WTC11 (cell line): Measurements from ENCODE around the gene ADAMTS12.

Experiments
- CBFB ChIP-seq: sonication (generic); formaldehyde crosslinking; IDR thresholded peaks from 2 replicates; pipeline ENCODE4 v1.8.1; 2022; ENCODE audit warnings: mild to moderate bottlenecking, low read depth, missing genetic modification reagents
- CTCF ChIP-seq: fragments of 200-600 bp; IDR thresholded peaks from 2 replicates; pipeline ENCODE4 v1.8.0; 2022; ENCODE audit warnings: antibody characterized with exemption
- HMGXB4 ChIP-seq: sonication (generic); formaldehyde crosslinking; IDR thresholded peaks from 2 replicates; pipeline ENCODE4 v1.8.1; 2023; ENCODE audit warnings: mild to moderate bottlenecking, moderate library complexity, missing genetic modification reagents
- JUN ChIP-seq: sonication (generic); formaldehyde crosslinking; IDR thresholded peaks from 2 replicates; pipeline ENCODE4 v1.8.0; 2023; ENCODE audit warnings: mild to moderate bottlenecking, missing genetic modification reagents
- MAX ChIP-seq: sonication (generic); formaldehyde crosslinking; IDR thresholded peaks from 2 replicates; pipeline ENCODE4 v1.8.0; 2022; ENCODE audit warnings: mild to moderate bottlenecking, missing genetic modification reagents
- NFYB ChIP-seq: sonication (generic); formaldehyde crosslinking; conservative IDR thresholded peaks from 2 replicates; pipeline ENCODE4 v1.8.0; 2022; ENCODE audit warnings: low read depth, missing genetic modification reagents
- STAT6 ChIP-seq: sonication (generic); formaldehyde crosslinking; conservative IDR thresholded peaks from 2 replicates; pipeline ENCODE4 v1.8.1; 2023; ENCODE audit warnings: mild to moderate bottlenecking, low read depth, missing genetic modification reagents, moderate library complexity
- USF1 ChIP-seq: sonication (generic); formaldehyde crosslinking; IDR thresholded peaks from 2 replicates; pipeline ENCODE4 v1.8.0; 2022; ENCODE audit warnings: mild to moderate bottlenecking, missing genetic modification reagents
- ZNF138 ChIP-seq: sonication (generic); formaldehyde crosslinking; conservative IDR thresholded peaks from 2 replicates; pipeline ENCODE4 v1.8.1; 2022; ENCODE audit warnings: mild to moderate bottlenecking, moderate library complexity, missing genetic modification reagents
- ZNF512 ChIP-seq: sonication (generic); formaldehyde crosslinking; IDR thresholded peaks from 2 replicates; pipeline ENCODE4 v1.8.1; 2022; ENCODE audit warnings: missing genetic modification reagents, borderline replicate concordance

- TF ChIP-seq CTCF: no peak
- no peak for TF ChIP-seq NFYB (CRISPR knock-in tag)
- TF ChIP-seq ZNF138 (CRISPR knock-in tag): no peak
- TF ChIP-seq USF1: no peak
- no peak for TF ChIP-seq CBFB (CRISPR knock-in tag)
- TF ChIP-seq ZNF512 (CRISPR knock-in tag): no peak
- no peak for TF ChIP-seq STAT6 (CRISPR knock-in tag)
- no peak for TF ChIP-seq JUN (CRISPR knock-in tag)
- no peak for TF ChIP-seq MAX (CRISPR knock-in tag)
- TF ChIP-seq HMGXB4 (CRISPR knock-in tag): no peak
Measured at GRCh38 chr5:33793276-33793675, 98.5 kb downstream of the ADAMTS12 start.
